ENCODE data around the gene BBS4. TPM values are rescaled to one million over a fixed set of nuclear protein-coding genes. Genes with fewer than 3 reads are reported as not detected.

Gene BBS4
- total and polyA plus RNA-seq, 2 donors (not counting 1 experiment from before 2014, with no cell fraction given) = 13.3 to 34.9 TPM

GRCh38 chr15:72760590-72761260 lies 74.7 kb downstream of the BBS4 start:
- Mint-ChIP-seq H3K9me3 (ENCODE audit: insufficient read depth) (no peaks in the 10 kb centered on the region), H3K4me1 (no peaks in the 10 kb centered on the region), H3K27me3 (no peaks in the 10 kb centered on the region), H3K4me3 (no peak overlapping the region), H3K27ac (no peak overlapping the region)
- DNase-seq (no peak), ATAC-seq (ENCODE audit: low read depth) (no peak)
- Histone ChIP-seq H2AFZ (ENCODE audit: insufficient read depth, low read depth, low read length, poor library complexity, severe bottlenecking) (no peak overlapping the region), H3K27ac (ENCODE audit: low read length in 2 of 2) (no peak overlapping the region), H3K4me3 (ENCODE audit: control extremely low read depth in 1 of 5, extremely low read depth in 1 of 5, insufficient read depth in 1 of 5, low read depth in 2 of 5, low read length in 4 of 5) (no peak overlapping the region), H3K27me3 (replicated peaks in 1 of 4; ENCODE audit: control extremely low read depth in 1 of 4, control insufficient read depth in 3 of 4, insufficient read depth in 4 of 4, low read length in 3 of 4) (no peaks in the 10 kb centered on the region), H3K9ac (ENCODE audit: low read length) (no peak overlapping the region), H3K9me3 (ENCODE audit: control extremely low read depth in 1 of 3, control insufficient read depth in 2 of 3, insufficient read depth in 1 of 3, low read length in 2 of 3) (no peaks in the 10 kb centered on the region), H3K79me2 (ENCODE audit: control insufficient read depth, insufficient read depth, low read length) (peaks cover 32% of the 10 kb centered on the region), H3K4me1 (ENCODE audit: control insufficient read depth in 2 of 2, insufficient read depth in 2 of 2, low read length in 2 of 2) (no peaks in the 10 kb centered on the region), H3K36me3 (replicated peaks in 1 of 2; ENCODE audit: control extremely low read depth in 1 of 2, control insufficient read depth in 1 of 2, extremely low read depth in 1 of 2, insufficient read depth in 2 of 2, low read length in 1 of 2) (peaks cover 4 to 85% of the 10 kb centered on the region in 2 experiments), H3K4me2 (replicated peaks; ENCODE audit: low read depth, low read length, poor library complexity, severe bottlenecking) (no peak overlapping the region), H4K20me1 (ENCODE audit: control insufficient read depth, insufficient read depth, low read length, poor library complexity, severe bottlenecking) (peaks cover 27% of the 10 kb centered on the region)
- POLR2A ChIA-PET = no interaction called here
- 94% methylated on average over 3 of the region's 5 CpGs for WGBS (ENCODE audit: insufficient coverage)
- TF ChIP-seq EZH2 (IDR thresholded peaks at IDR 0.05; ENCODE audit: borderline replicate concordance, insufficient read depth, low read depth, low read length, poor library complexity, severe bottlenecking) (no peak), CTCF (IDR thresholded peaks at IDR 0.05) (no peak)
- intact Hi-C loops (cut with micrococcal nuclease) = no loop called here
- CTCF ChIA-PET = no interaction called here

- ATAC-seq (ENCODE audit: low read depth) (no peak), DNase-seq (no peak)
- no peak overlapping the region for H3K4me3 ChIP-seq (ENCODE audit: control extremely low read depth in 1 of 5, extremely low read depth in 1 of 5, insufficient read depth in 1 of 5, low read depth in 2 of 5, low read length in 4 of 5)
- ChIA-PET CTCF (interaction anchor here (0.6 to 0.9 kb wide), 2 partner anchors 28 to 43 kb away, joined by 3 to 5 read pairs; no protein-coding TSS in a partner anchor), POLR2A (no interaction called here)
- peaks cover 3% of the 10 kb centered on the region for H3K9me3 Mint-ChIP-seq (ENCODE audit: insufficient read depth)
- H3K9ac ChIP-seq (ENCODE audit: low read length) = no peak overlapping the region
- no peaks in the 10 kb centered on the region for H3K4me1 Mint-ChIP-seq
- peaks cover 2 to 84% of the 10 kb centered on the region in 2 experiments for H3K36me3 ChIP-seq (replicated peaks in 1 of 2; ENCODE audit: control extremely low read depth in 1 of 2, control insufficient read depth in 1 of 2, extremely low read depth in 1 of 2, insufficient read depth in 2 of 2, low read length in 1 of 2)
- TF ChIP-seq CTCF (IDR thresholded peaks at IDR 0.05) (no peak), EZH2 (IDR thresholded peaks at IDR 0.05; ENCODE audit: borderline replicate concordance, insufficient read depth, low read depth, low read length, poor library complexity, severe bottlenecking) (no peak)
- WGBS (ENCODE audit: insufficient coverage) = 100% methylated on average over 1 of the region's 3 CpGs
- no peak overlapping the region for H3K4me2 ChIP-seq (replicated peaks; ENCODE audit: low read depth, low read length, poor library complexity, severe bottlenecking)
- intact Hi-C loops (cut with micrococcal nuclease) = no loop called here
- no peaks in the 10 kb centered on the region for H3K27me3 Mint-ChIP-seq
- H3K79me2 ChIP-seq (ENCODE audit: control insufficient read depth, insufficient read depth, low read length) = peaks cover 62% of the 10 kb centered on the region
- no peak overlapping the region for H3K27ac ChIP-seq (ENCODE audit: low read length in 2 of 2)
- no peaks in the 10 kb centered on the region for H3K4me1 ChIP-seq (ENCODE audit: control insufficient read depth in 2 of 2, insufficient read depth in 2 of 2, low read length in 2 of 2)
- H4K20me1 ChIP-seq (ENCODE audit: control insufficient read depth, insufficient read depth, low read length, poor library complexity, severe bottlenecking) = peaks cover 39% of the 10 kb centered on the region
- H3K27ac Mint-ChIP-seq = no peak overlapping the region
- no peak overlapping the region for H2AFZ ChIP-seq (ENCODE audit: insufficient read depth, low read depth, low read length, poor library complexity, severe bottlenecking)
- H3K27me3 ChIP-seq (replicated peaks in 1 of 4; ENCODE audit: control extremely low read depth in 1 of 4, control insufficient read depth in 3 of 4, insufficient read depth in 4 of 4, low read length in 3 of 4) = no peaks in the 10 kb centered on the region
- peaks cover 7 to 14% (median 9%) of the 10 kb centered on the region in 3 donors for H3K9me3 ChIP-seq (ENCODE audit: control extremely low read depth in 1 of 3, control insufficient read depth in 2 of 3, insufficient read depth in 1 of 3, low read length in 2 of 3)
- H3K4me3 Mint-ChIP-seq = no peak overlapping the region
Measured at GRCh38 chr15:72764656-72765055, 78.6 kb downstream of the BBS4 start.
